ENCODE results near the gene PCCA.

DNA sequence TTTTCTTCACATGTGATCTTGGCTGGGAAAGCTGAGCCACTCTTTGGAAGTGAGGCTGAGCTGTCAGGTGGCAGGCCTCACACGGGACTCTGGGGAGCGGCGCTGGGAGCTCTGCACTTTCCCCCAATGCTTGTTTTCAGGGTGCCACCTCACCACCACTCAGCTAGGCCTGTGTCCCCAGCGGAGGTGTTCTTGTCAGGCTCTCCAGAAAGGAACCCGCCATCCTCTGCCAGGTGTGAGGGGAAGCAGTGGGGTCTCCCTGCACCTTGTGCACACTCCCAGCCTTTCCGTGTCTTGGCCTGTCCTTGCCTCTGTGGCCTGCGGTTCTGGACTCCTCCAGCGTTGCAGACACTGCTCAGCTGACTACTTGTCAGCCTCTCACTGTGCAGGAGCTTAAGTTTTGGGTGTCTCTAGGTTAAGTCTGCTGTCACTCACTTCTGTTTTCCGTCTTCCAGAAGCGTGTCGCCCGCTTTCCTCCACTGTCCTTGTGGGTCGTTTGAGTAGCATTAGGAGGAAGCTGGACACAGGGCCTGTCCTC, 447.8 kb downstream of the PCCA start:
- TF ChIP-seq CTCF (IDR thresholded peaks at IDR 0.05) = no peak
- no peak for TF ChIP-seq POLR2A (IDR thresholded peaks at IDR 0.05)
